OCI-LY1 (cell line): ENCODE results near the gene RFTN1.
A peak's percentile ranks its signal among the peaks of the same experiment; 100 is the strongest.

ENCODE experiments used
- H2AFZ ChIP-seq: fragments of 200-600 bp; sonication (generic), shearing (Covaris generic); 2 replicates; pipeline ENCODE4 v1.6.0; 2014; ENCODE audit warnings: antibody characterized with exemption, mild to moderate bottlenecking, low read length
- H3F3A ChIP-seq: fragments of 200-600 bp; sonication (generic), shearing (Covaris generic); 2 replicates; pipeline ENCODE4 v1.6.0; 2014; ENCODE audit warnings: mild to moderate bottlenecking, antibody characterized with exemption, low read length, moderate library complexity; ENCODE audit not compliant: insufficient read depth
- H3K27ac ChIP-seq: fragments of 200-600 bp; sonication (generic); 2 replicates; pipeline ENCODE4 v1.5.1; 2014; ENCODE audit warnings: low read length, mixed run types, mild to moderate bottlenecking, low read depth; ENCODE audit not compliant: poor library complexity, severe bottlenecking
- H3K27me3 ChIP-seq: fragments of 200-600 bp; sonication (generic); 2 replicates; pipeline ENCODE4 v1.6.0; 2014; ENCODE audit warnings: antibody characterized with exemption, mild to moderate bottlenecking, low read length, moderate library complexity; ENCODE audit not compliant: insufficient read depth
- H3K36me3 ChIP-seq: fragments of 200-600 bp; sonication (generic); 2 replicates; pipeline ENCODE4 v1.6.1; 2014; ENCODE audit warnings: mild to moderate bottlenecking, antibody characterized with exemption, low read length, moderate library complexity, mixed read lengths; ENCODE audit not compliant: insufficient read depth
- H3K4me1 ChIP-seq: fragments of 200-600 bp; sonication (generic); 2 replicates; pipeline ENCODE4 v1.5.1; 2014; ENCODE audit warnings: mild to moderate bottlenecking, low read length, moderate library complexity; ENCODE audit not compliant: insufficient read depth, severe bottlenecking
- H3K4me2 ChIP-seq: fragments of 200-600 bp; sonication (generic), shearing (Covaris generic); 2 replicates; pipeline ENCODE4 v1.6.1; 2014; ENCODE audit warnings: low read length
- H3K4me3 ChIP-seq: fragments of 200-600 bp; sonication (generic); 2 replicates; pipeline ENCODE4 v1.5.1; 2014; ENCODE audit warnings: low read length, low read depth, mild to moderate bottlenecking, mixed read lengths; ENCODE audit not compliant: poor library complexity, severe bottlenecking
- H3K79me2 ChIP-seq: fragments of 200-600 bp; shearing (Covaris generic); 2 replicates; pipeline ENCODE4 v1.6.1; 2016; ENCODE audit warnings: mixed run types, low read length, mixed read lengths; ENCODE audit not compliant: insufficient read depth
- H3K9ac ChIP-seq: fragments of 200-600 bp; sonication (generic), shearing (Covaris generic); 2 replicates; pipeline ENCODE4 v1.6.1; 2014; ENCODE audit warnings: mild to moderate bottlenecking, low read length, mixed read lengths
- H3K9me2 ChIP-seq: fragments of 200-600 bp; sonication (generic), shearing (Covaris generic); 2 replicates; pipeline ENCODE4 v1.6.1; 2014; ENCODE audit warnings: low read depth, mild to moderate bottlenecking, low read length, mixed read lengths
- H3K9me3 ChIP-seq: fragments of 200-600 bp; shearing (Covaris generic); 2 replicates; pipeline ENCODE4 v1.6.1; 2014; ENCODE audit warnings: low read length, mixed read lengths
- H4K20me1 ChIP-seq: fragments of 200-600 bp; sonication (generic), shearing (Covaris generic); 2 replicates; pipeline ENCODE4 v1.6.0; 2016; ENCODE audit warnings: mild to moderate bottlenecking, low read length; ENCODE audit not compliant: insufficient read depth
- EZH2 ChIP-seq: fragments of 200-600 bp; sonication (generic), shearing (Covaris generic); IDR thresholded peaks from 2 replicates; pipeline ENCODE4 v1.8.0; 2017; ENCODE audit warnings: borderline replicate concordance, mixed run types, mild to moderate bottlenecking, antibody characterized with exemption, low read length, moderate library complexity, mixed read lengths
- TF ChIP-seq, protein P1 (sequence below): fragments of 200-600 bp; sonication (generic), shearing (Covaris generic); IDR thresholded peaks from 2 replicates; pipeline ENCODE4 v1.5.1; 2017; ENCODE audit warnings: mild to moderate bottlenecking, antibody characterized with exemption, low read length, moderate library complexity, mixed read lengths

Gene RFTN1

DNA sequence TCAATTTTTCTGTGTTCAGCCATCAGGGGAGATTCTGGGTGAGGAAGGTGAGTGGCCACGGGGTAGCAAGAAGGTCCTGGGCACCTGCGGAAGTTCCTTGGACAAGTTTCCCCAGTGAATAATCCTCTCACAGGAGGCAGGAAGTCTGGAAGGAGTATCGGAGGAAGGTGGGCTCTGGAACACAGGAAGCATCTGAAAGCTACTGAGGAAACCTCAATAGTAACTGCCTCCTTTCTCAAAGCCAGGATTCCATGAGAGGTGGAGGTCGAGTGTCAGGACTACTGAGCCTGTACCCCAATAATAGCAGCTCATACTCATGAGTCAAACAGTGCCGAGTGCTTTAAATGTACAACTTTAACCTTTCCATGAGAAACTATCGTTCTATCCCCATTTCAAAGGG is 137.6 kb downstream of the RFTN1 start:
- no peaks in the 10 kb centered on the region for H3K9me3 ChIP-seq
- no peaks in the 10 kb centered on the region for H4K20me1 ChIP-seq
- TF ChIP-seq EZH2: no peak
- TF ChIP-seq, protein P1, sequence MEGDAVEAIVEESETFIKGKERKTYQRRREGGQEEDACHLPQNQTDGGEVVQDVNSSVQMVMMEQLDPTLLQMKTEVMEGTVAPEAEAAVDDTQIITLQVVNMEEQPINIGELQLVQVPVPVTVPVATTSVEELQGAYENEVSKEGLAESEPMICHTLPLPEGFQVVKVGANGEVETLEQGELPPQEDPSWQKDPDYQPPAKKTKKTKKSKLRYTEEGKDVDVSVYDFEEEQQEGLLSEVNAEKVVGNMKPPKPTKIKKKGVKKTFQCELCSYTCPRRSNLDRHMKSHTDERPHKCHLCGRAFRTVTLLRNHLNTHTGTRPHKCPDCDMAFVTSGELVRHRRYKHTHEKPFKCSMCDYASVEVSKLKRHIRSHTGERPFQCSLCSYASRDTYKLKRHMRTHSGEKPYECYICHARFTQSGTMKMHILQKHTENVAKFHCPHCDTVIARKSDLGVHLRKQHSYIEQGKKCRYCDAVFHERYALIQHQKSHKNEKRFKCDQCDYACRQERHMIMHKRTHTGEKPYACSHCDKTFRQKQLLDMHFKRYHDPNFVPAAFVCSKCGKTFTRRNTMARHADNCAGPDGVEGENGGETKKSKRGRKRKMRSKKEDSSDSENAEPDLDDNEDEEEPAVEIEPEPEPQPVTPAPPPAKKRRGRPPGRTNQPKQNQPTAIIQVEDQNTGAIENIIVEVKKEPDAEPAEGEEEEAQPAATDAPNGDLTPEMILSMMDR: no peak
- peaks cover 83% of the 10 kb centered on the region for H3K36me3 ChIP-seq
- H3K9ac ChIP-seq: peak overlapping the region; percentile 59; the same call in 1 of the 2 replicates
- peak overlapping the region; percentile 47; the same call in 1 of the 2 replicates for H3K4me2 ChIP-seq
- no peaks in the 10 kb centered on the region for H3K27me3 ChIP-seq
- peaks cover 7% of the 10 kb centered on the region; the same call in 1 of the 2 replicates for H3K79me2 ChIP-seq
- H3K27ac ChIP-seq: peak overlapping the region; percentile 97
- H3K9me2 ChIP-seq: no peaks in the 10 kb centered on the region
- peaks cover 18% of the 10 kb centered on the region for H3F3A ChIP-seq
- peaks cover 100% of the 10 kb centered on the region for H3K4me1 ChIP-seq
- no peak overlapping the region for H2AFZ ChIP-seq
- no peak overlapping the region for H3K4me3 ChIP-seq

DNA sequence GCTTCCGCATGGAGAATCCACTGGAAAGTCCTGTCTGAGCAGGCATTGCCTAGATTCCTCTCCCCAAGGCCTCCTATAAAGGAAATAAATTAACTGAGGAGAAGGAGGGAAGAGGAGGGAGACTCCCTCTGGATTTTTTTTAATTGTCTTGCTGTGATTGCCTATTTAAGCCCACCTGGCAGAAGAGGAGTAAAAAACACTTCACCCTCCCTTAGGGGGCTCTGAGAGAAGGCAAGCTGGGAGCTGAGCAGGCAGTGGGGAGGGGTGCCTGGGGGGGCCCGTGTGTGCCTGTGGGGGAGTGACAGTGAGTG is 138.6 kb downstream of the RFTN1 start:
- peak overlapping the region; percentile 21; the same call in 1 of the 2 replicates for H3K4me2 ChIP-seq
- H3K4me1 ChIP-seq: peaks cover 97% of the 10 kb centered on the region

DNA sequence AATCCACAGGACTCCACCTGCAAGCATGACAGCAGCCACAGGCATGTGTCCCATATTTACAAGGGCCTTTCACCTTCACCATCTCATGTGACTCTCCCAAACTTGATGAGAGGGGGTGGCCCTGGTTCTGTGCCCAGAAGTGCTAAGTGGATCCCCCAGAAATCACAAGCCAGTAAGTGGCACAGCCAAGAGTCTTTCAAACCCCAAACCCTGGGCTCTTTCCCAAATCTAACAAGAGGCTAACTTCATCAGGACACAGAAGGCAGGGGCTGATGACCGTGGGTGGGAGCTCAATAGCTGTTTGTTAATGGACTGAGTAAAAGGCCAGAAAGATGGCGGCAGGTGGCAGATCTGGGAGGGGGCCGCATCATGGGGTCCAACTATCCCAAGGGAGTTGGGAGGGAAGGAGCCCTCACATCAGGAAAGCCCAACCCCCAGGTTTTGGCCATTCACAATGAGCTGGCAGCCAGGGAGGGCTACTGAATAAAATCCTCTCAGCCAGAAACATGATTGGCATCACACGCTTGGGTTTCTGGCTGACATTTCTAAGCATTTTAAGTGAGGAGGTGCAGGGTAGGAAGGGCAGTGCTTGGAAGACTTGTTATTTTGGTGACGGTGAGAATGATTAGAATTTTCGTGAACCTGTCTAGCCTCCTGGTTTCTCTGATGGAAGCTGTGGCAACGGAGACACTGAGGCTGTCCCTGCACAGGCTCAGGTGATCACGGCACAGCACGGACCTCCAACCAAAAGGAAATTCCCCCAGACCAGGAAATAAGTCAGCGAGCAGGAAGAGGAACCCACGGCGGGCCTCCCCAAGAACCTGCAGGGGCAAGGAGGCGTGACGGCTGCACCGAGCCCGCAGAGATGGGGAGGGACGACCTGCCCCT is 139.2 kb downstream of the RFTN1 start:
- no peaks in the 10 kb centered on the region for H4K20me1 ChIP-seq
- H3K4me1 ChIP-seq: peaks cover 91% of the 10 kb centered on the region
- H3K27ac ChIP-seq: peak overlapping the region; percentile 97
- no peaks in the 10 kb centered on the region for H3K9me2 ChIP-seq
- H3K36me3 ChIP-seq: peaks cover 85% of the 10 kb centered on the region
- H3K4me3 ChIP-seq: no peak overlapping the region
- TF ChIP-seq EZH2: no peak
- TF ChIP-seq, protein P1: no peak
- H2AFZ ChIP-seq: no peak overlapping the region
- H3K9ac ChIP-seq: peak overlapping the region; percentile 6; the same call in 1 of the 2 replicates
- no peaks in the 10 kb centered on the region for H3K27me3 ChIP-seq
- peak overlapping the region; percentile 21; the same call in 1 of the 2 replicates for H3K4me2 ChIP-seq
- H3K79me2 ChIP-seq: peaks cover 14% of the 10 kb centered on the region; the same call in 1 of the 2 replicates
- H3K9me3 ChIP-seq: no peaks in the 10 kb centered on the region
- H3F3A ChIP-seq: peaks cover 14% of the 10 kb centered on the region

More for the DNA sequence above, 138.6 kb downstream of the RFTN1 start:
- Histone ChIP-seq H2AFZ (no peak overlapping the region), H4K20me1 (no peaks in the 10 kb centered on the region), H3K4me3 (no peak overlapping the region), H3K36me3 (peaks cover 83% of the 10 kb centered on the region), H3K27ac (peak overlapping the region; percentile 97), H3K9me2 (no peaks in the 10 kb centered on the region), H3K27me3 (no peaks in the 10 kb centered on the region), H3F3A (peaks cover 14% of the 10 kb centered on the region), H3K9ac (peak overlapping the region; percentile 5; the same call in 1 of the 2 replicates), H3K9me3 (no peaks in the 10 kb centered on the region), H3K79me2 (peaks cover 9% of the 10 kb centered on the region; the same call in 1 of the 2 replicates)
- TF ChIP-seq EZH2: no peak
- TF ChIP-seq, protein P1: no peak
